ENCODE measurements around the gene ARIH2. TPM values are rescaled to one million over a fixed set of nuclear protein-coding genes. Genes with fewer than 3 reads are reported as not detected.

ARIH2 gene
- polyA plus RNA-seq, 1 donor from 2014 or later = 153 TPM

DNA sequence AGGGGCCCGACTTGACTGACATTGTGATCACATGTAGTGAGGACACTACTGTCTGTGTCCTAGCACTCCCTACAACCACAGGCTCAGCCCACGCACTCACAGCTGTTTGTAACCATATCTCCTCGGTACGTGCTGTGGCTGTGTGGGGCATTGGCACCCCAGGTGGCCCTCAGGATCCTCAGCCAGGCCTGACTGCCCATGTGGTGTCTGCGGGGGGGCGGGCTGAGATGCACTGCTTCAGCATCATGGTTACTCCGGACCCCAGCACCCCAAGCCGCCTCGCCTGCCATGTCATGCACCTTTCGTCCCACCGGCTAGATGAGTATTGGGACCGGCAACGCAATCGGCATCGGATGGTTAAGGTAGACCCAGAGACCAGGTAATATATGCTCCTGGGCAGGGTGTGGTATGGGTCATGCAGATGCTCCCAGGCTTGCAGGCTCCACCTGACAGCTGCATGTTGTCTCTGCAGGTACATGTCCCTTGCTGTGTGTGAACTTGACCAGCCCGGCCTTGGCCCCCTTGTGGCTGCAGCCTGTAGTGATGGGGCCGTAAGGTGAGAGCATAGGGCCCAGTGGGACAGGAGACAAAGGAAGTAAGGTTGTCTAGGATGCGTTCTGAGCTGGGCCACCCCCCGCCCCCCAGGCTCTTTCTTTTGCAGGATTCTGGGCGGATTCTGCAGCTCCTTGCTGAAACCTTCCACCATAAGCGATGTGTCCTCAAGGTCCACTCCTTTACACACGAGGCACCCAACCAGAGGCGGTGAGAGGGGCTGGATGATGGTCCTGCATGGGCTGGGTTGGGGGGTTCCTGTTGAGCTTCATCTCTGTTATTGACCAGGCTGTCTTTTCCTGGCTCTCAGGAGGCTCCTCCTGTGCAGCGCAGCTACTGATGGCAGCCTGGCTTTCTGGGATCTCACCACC, 95.4 kb downstream of the ARIH2 start:
- Histone ChIP-seq H2AFZ (ENCODE audit: low read depth, low read length) (no peak overlapping the region), H3K4me2 (ENCODE audit: low read length) (no peak overlapping the region), H3K27ac (ENCODE audit: low read length) (no peak overlapping the region), H3F3A (ENCODE audit: insufficient read depth, low read length, poor library complexity, severe bottlenecking) (no peaks in the 10 kb centered on the region), H3K9me2 (ENCODE audit: insufficient read depth, low read length) (no peaks in the 10 kb centered on the region), H3K9ac (ENCODE audit: low read length) (no peak overlapping the region), H3K9me3 (ENCODE audit: low read length) (no peaks in the 10 kb centered on the region), H3K27me3 (ENCODE audit: insufficient read depth, low read depth, low read length) (no peaks in the 10 kb centered on the region), H3K79me2 (replicated peaks; ENCODE audit: insufficient read depth, low read length) (peaks cover 39% of the 10 kb centered on the region), H4K20me1 (ENCODE audit: insufficient read depth) (peaks cover 9% of the 10 kb centered on the region), H3K4me3 (ENCODE audit: low read length) (no peak overlapping the region), H3K36me3 (ENCODE audit: insufficient read depth, low read length) (no peaks in the 10 kb centered on the region)
- TF ChIP-seq, protein P1, sequence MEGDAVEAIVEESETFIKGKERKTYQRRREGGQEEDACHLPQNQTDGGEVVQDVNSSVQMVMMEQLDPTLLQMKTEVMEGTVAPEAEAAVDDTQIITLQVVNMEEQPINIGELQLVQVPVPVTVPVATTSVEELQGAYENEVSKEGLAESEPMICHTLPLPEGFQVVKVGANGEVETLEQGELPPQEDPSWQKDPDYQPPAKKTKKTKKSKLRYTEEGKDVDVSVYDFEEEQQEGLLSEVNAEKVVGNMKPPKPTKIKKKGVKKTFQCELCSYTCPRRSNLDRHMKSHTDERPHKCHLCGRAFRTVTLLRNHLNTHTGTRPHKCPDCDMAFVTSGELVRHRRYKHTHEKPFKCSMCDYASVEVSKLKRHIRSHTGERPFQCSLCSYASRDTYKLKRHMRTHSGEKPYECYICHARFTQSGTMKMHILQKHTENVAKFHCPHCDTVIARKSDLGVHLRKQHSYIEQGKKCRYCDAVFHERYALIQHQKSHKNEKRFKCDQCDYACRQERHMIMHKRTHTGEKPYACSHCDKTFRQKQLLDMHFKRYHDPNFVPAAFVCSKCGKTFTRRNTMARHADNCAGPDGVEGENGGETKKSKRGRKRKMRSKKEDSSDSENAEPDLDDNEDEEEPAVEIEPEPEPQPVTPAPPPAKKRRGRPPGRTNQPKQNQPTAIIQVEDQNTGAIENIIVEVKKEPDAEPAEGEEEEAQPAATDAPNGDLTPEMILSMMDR (IDR thresholded peaks at IDR 0.05; ENCODE audit: poor library complexity, severe bottlenecking) = peak; percentile 38
- TF ChIP-seq EP300 (conservative IDR thresholded peaks at IDR 0.05; ENCODE audit: poor library complexity, severe bottlenecking) = no peak

DNA sequence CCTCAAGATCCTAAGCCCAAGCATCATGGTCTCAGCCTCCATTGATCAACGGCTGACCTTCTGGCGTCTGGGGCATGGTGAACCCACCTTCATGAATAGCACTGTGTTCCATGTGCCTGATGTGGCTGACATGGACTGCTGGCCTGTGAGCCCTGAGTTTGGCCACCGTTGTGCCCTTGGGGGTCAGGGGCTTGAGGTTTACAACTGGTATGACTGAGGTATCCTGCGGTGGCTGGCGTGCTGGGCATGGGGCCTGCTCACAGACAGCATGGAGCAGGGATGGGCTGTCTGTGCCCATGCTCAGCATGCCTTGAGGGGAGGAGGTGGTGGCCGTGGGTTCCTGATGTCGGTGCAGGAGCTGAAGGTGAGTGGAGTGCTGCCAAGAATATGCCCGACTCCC, 96.4 kb downstream of the ARIH2 start:
- Histone ChIP-seq H2AFZ (ENCODE audit: low read depth, low read length) (no peak overlapping the region), H3K9ac (ENCODE audit: low read length) (no peak overlapping the region), H3K79me2 (replicated peaks; ENCODE audit: insufficient read depth, low read length) (peaks cover 35% of the 10 kb centered on the region), H4K20me1 (ENCODE audit: insufficient read depth) (peaks cover 9% of the 10 kb centered on the region), H3K9me3 (ENCODE audit: low read length) (no peaks in the 10 kb centered on the region), H3K4me2 (ENCODE audit: low read length) (no peak overlapping the region), H3F3A (ENCODE audit: insufficient read depth, low read length, poor library complexity, severe bottlenecking) (no peaks in the 10 kb centered on the region), H3K36me3 (ENCODE audit: insufficient read depth, low read length) (no peaks in the 10 kb centered on the region), H3K27ac (ENCODE audit: low read length) (no peak overlapping the region), H3K9me2 (ENCODE audit: insufficient read depth, low read length) (no peaks in the 10 kb centered on the region), H3K4me3 (ENCODE audit: low read length) (no peak overlapping the region), H3K27me3 (ENCODE audit: insufficient read depth, low read depth, low read length) (no peaks in the 10 kb centered on the region)
- TF ChIP-seq EP300 (conservative IDR thresholded peaks at IDR 0.05; ENCODE audit: poor library complexity, severe bottlenecking) (no peak), RAD21 (conservative IDR thresholded peaks at IDR 0.05) (no peak), MXI1 (conservative IDR thresholded peaks at IDR 0.05; ENCODE audit: poor library complexity, severe bottlenecking) (no peak), REST (IDR thresholded peaks at IDR 0.05; ENCODE audit: borderline replicate concordance) (no peak), EZH2 (IDR thresholded peaks at IDR 0.05; ENCODE audit: borderline replicate concordance, insufficient read depth, low read length, poor library complexity, severe bottlenecking) (no peak), SMC3 (conservative IDR thresholded peaks at IDR 0.05; ENCODE audit: poor library complexity) (no peak), POLR2AphosphoS5 (IDR thresholded peaks at IDR 0.05) (no peak), TAF1 (IDR thresholded peaks at IDR 0.05; ENCODE audit: low read depth) (no peak)
- TF ChIP-seq, protein P1 (IDR thresholded peaks at IDR 0.05; ENCODE audit: poor library complexity, severe bottlenecking) = no peak
